Glomerular visceral epithelial cell (primary cell): Measurements from ENCODE around the gene TP53INP2.
"Not testable (repeated sequence)": the region's sequence is repeated elsewhere in the genome, so short reads cannot be mapped to it uniquely, and the experiment has no call there.

Source experiments
- DNase-seq: peaks from one replicate; pipeline ENCODE4 v3.0.0-alpha.2; 2016; ENCODE audit errors: extremely low spot score

Gene TP53INP2, protein sequence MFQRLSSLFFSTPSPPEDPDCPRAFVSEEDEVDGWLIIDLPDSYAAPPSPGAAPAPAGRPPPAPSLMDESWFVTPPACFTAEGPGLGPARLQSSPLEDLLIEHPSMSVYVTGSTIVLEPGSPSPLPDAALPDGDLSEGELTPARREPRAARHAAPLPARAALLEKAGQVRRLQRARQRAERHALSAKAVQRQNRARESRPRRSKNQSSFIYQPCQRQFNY

DNA sequence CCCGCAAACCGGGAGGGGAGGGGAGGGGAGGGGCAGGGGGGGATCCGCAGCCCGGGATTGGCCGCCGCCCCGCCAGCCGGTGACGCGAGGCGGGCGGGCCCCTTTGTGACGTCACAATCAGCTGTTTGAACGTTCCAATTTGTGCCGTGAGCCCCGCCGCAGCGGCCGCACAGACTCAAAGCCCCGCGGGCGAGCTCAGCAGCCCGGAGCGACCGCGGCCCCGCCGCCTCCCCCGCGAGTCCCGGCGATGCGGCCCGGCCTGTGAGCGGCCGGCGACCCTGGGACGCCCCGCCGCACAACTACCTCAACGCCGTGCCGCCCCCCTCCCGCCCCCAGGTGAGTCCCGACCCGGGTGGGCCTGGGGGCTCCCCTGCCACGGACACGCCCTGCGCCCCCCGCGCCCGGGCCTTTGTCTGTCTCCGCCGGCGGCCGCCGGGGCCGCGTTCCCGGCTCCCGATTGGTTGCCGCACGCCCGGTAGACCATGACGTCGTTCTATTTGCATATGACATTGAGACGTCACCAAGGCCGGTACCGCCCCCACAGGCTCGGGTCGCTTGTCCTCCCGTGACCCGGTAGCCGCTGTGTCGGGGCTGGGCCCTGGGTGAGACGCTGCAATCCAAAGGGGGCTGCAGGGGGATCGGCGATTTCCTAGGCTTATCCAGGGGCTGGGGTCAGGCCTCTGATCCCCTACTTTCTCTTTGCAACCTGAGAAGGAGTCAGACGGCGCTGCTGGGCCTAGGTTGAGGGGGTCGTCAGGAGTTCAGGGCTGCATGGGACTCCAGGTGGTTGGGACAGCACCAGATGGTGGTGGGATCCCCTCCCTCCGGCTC is at the start of gene TP53INP2:
TP53INP2 (plus strand) TSS at position 168 of the 831 bp plus-strand sequence. CDS start 4,396 bp downstream, outside the sequence.
- peak; percentile 83 for DNase-seq

DNA sequence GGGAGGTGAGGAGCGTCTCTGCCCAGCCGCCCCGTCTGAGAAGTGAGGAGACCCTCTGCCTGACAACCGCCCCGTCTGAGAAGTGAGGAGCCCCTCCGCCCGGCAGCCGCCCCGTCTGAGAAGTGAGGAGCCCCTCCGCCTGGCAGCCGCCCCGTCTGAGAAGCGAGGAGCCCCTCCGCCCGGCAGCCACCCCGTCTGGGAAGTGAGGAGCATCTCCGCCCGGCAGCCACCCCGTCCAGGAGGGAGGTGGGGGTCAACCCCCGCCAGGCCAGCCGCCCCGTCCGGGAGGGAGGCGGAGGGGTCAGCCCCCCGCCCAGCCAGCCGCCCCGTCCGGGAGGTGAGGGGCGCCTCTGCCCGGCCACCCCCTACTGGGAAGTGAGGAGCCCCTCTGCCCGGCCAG is 45.5 kb upstream of the TP53INP2 start:
- DNase-seq, result not testable (repeated sequence)

DNA sequence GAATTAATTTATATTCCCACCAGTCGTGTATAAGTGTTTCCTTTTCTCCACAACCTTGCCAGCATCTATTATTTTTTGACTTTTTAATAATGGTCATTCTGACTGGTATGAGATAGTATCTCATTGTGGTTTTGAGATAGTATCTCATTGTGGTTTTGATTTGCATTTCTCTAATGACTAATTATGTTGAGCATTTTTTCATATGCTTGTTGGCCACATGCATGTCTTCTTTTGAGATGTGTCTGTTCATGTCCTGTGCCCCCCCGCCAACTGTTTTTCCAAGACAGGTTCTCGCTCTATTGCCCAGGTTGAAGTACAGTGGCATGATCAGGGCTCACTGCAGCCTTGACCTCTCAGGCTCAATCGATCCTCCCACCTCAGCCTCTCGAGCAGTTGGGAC is 42.3 kb upstream of the TP53INP2 start:
- peak; percentile 15 for DNase-seq

DNA sequence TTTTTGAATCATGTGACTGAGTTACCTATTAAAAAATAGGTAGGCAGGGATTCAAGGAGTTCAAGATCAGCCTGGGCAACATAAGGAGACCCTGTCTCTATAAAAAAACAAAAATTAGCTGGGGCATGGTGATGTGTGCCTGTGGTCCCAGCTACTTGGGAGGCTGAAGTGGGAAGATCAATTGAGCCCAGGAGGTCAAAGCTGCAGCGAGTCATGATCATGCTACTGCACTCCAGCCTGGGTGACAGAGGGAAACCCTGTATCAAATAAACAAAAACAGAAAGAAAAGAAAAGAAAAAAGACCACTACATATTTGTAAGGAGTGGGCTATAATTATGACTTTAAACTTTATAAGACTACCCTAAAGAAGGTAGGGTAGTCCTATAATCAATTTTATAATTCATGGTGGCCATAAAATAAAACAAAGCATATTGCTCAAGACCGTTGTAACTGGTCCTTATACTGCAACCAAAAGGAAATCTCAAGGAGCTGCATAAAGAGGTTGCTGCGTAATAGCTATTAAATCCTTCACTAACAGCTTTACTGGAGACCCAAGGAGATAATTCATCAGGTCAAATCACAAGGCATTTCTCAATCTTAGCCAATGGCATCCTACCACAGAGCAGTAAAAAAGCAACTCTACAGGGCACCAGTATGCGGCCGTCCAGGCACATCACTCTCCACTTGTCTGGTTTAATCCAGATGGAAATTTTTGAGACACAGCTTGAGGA is 40.8 kb upstream of the TP53INP2 start:
- DNase-seq, result no peak

DNA sequence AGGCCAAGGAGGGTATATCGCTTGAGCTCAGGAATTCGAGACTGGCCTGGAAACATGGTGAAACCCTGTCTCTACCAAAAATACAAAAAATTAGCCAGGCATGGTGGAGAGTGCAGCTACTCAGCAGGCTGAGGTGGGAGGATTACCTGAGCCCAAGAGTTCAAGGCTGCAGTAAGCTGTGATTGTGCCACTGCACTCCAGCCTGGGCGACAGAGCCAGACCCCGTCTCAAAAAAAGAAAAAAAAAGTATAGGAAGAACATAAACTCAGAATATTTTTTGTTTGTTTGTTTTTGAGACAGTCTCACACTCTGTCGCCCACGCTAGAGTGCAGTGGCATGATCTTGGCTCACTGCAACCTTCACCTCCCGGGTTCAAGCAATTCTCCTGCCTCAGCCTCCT is 39.4 kb upstream of the TP53INP2 start:
- not testable (repeated sequence) for DNase-seq

DNA sequence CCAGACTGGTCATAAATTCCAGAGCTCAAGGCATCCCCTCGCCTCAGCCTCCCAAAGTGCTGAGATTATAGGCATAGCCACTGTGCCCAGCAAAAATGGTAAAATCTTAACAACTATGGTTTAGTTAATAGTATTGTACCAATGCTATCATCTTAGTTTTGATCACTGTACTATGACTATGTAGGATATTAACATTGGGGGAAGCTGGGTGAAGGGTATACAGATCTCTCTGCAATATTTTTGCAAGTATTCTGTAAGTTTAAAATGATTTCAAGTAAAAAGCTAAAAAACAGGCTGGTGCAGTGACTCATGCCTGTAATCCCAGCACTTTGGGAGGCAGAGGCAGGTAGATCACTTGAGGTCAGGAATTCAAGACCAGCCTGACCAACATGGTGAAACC is 35.0 kb upstream of the TP53INP2 start:
- no peak for DNase-seq

DNA sequence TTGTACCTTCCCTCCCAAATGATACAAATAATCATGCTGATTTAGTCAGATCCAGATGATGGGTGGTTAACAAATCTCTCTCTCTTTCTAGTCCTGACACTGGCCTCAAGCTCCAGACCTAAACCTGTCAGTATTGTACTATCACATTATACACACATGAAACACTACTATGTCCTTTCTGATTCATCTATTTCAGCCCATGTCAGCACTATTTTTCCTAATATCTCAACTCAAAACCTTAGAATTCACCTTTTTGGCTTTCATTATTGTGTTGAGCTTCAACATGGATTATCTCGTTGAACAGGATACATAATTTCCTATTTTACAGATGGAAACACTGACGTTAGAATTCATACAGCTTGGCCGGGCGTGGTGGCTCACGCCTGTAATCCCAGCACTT is 30.7 kb upstream of the TP53INP2 start:
- DNase-seq, result no peak

DNA sequence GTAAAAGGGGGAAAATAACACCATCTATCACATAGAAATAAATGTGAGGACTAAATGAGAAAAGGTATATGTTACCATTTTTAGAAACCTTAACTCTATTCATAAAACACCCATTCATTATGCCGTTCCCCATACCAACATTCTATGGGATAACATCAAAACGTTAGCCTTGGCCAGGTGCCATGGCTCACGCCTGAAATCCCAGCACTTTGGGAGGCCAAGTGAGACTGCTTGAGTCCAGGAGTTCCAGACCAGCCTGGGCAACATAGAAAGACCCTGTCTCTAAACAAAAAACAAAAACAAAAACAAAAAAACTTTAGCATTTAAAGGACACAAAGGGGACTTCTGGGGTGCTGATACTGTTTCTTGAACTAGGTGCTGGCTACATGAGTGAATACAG is 28.6 kb upstream of the TP53INP2 start:
- DNase-seq, result no peak

DNA sequence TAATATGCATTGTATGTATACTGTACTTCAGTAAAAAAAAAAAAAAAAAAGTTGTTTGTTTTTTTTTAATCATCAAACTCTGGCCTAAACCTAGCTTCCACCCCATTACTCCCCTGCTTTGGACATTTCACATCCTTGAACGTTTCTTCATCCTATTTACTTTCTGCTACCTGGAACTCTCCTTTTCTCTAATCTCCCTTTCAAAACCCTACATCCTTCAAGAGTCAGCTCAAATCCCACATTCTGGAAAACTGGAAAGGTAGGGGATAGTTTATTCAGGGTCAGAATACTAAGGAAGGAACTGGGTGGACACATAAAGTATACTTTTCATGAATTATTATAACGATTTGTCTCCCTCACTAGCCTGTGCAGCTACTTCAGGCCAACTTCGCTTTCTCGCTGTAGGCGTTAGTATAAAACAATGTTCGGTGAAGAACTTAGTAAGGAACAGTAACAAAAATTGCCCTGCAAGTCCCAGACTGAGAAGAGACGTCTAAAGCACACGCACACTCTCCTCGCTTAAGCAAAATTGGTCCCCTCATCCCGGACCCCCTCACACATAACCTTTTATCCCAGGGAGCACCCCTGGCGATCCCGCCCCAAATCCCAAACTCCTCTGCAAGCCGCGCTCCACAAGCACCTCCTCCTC is 28.0 kb upstream of the TP53INP2 start:
- DNase-seq, result no peak

DNA sequence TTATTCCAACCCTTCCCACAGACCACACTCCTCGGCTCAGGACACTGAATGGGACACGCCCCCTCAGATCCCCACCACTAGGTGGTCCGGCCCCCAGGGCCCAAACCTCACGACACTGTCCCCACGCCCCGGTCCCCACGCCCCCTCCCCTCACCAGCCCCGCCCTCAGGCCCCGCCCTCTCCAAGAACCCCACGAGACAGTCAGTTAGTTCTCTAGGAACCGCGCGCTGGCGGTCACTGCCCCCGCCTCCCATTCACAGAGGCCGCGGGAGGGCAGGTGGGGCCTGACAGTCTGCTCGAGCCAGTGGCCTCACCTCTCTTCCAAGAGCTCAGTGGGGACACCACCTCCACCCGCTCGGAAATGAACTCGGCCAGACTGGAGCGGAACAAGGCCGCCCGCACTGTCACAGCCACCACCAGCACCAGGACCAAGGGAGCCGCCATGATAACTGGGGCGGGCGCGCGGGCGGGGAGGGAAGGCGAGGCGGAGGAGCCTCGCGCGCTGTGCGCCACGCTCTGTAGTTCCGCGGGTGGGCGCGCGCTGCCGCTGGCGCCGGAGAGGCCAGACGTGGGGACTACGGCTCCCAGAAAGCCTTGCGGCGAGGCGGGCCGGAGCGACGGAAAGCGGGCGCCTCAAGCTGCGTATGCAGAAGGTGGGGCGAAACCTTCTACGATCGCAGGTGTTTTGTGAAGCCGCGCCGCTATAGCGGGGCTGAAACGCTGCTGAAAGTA is 27.3 kb upstream of the TP53INP2 start, which contains the start of gene PIGU:
PIGU (minus strand) TSS at position 451 of the 732 bp plus-strand sequence; CDS start at position 444, 7 bp downstream.
- peak; percentile 98 for DNase-seq

DNA sequence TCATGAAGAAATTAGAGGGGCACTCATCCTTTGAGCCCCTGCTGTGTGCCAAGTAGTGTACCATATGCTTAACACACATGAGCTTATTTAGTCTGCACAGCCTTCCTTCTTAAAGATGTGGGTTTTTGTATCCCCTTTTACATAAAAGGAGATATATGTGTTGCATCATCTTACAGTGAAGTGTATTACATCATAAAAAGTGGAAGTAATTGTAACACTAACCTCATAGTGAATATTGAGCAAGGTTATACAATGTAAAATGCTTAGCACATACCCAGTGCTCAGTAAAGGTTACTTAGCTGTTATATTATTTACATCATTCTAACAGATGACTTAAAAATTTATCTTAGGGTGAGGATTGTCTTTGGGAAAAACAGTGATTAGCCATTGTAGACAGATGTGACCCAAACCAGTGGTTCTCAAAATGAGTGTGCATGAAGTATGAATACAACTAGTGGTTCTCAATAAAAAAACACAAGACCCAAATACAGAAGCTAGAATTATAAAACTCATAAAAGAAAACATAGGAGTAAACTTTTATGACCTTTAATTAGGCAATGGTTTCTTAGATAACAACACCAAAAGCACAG is 23.5 kb upstream of the TP53INP2 start:
- DNase-seq, result no peak

DNA sequence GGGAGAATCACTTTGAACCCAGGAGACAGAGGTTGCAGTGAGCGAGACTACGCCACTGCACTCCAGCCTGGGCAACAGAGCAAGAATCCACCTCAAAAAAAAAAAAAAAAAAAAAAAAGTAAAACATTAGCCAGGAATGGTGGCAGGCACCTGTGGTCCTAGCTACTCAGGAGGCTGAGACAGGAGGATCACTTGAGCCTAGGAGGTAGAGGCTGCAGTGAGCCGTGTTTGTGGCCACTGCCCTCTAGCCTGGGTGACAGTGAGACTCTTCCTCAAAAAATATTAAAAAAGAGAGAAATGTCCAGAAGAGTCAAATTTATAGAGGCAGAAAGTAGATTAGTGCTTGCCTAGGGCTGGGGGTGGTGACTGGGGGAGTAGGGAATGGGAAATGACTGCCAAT is 20.5 kb upstream of the TP53INP2 start:
- no peak for DNase-seq

DNA sequence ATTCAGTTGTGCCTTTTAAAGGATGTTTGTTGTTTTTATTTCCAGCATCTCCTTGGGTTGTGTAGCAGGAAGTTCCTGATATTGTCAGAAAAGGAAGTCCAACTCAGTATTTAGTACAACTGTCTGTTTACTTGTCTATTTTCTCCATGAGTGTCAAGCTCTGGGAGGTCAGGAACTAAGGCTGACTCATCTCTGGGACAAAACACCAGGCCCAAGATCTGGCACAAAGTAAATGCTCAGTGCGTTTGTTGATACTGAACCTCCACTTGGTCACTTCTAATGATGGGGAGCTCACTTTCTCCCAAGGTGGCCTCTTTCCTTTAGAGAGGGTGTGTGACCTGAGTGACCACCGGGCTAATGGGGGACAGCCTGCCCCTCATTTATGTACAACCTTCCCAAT is 14.7 kb upstream of the TP53INP2 start:
- DNase-seq, result no peak

DNA sequence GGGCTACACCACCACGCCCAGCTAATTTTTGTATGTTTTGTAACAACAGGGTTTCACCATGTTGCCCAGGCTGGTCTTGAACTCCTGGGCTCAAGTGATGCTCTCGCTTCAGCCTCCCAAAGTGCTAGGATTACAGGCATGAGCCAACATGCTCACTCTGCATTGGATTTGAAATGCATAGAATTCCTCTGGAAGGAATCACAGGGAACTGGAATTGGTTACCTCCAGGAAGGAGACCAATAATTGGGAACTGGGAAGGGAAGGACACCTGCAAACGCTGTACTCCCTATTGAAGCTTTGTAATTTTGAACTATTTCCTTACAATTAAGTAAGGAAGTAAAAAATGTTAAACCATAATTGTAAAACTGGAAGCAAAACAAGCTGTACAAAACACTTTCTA is 12.3 kb upstream of the TP53INP2 start:
- DNase-seq, result no peak

DNA sequence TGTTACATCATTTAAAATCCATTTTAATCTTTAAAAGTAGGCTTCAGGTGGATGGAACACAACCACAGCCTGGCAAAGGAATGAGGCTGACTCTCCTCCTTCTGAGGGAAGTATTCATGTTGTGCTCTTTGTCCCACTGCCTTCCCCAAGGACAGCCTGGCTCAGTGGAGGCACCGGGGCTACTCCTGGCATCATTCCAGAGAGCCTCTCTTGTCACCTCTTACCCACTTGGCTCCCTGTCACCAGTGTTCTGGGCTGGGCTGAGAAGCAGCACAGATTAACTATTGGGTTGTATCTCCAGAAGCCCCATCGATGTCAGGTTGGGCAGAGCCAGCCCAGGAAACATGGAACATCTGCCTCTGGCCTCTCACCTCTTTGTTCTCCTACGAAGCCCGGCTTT is 10.7 kb upstream of the TP53INP2 start:
- no peak for DNase-seq

DNA sequence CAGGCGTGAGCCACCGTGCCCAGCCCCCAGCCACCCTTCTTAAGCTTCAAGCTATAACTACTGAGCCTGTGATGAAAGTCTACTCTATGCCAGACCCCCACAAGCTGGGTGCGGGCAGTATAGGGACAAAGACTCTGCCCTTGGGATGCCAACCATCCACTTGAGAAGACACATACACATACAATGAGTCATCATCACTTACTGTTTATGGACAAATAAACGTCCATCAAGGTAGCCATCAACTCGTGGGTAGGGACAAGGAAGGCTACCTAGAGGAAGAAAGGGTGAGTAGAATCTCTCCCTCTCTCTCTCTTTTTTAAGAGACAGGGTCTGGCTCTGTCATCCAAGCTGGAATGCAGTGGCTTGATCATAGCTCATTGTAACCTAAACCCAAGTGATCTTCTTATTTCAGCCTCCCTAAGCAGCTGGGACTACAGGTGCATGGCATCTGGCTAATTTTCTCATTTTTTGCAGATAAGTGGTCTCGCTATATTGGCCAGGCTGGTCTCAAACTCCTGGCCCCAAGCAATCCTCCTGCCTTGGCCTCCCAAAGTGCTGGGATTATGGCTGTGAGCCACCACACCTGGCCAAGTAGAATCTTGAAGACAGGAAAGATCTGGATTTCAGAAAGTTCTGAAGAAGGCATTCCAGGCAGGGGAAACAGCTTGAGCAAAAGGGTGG is 2.6 kb upstream of the TP53INP2 start:
- DNase-seq, result no peak

DNA sequence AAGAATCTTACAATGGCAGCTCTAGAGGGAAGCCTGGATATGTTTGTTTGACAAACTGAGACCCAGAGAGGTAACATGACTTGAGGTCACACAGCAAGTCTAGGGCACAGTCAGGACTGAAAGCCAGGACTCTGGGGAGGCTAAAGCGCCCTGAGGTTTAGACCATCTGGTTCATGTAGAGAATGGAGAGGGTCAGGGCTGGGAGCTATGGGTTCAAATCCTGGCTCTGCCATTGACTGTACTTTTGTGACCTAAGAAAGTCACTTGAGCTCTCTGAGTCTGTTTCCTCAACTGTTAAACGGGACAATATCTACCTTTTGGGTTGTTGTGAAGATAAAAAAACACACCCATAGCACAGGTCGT is 1.1 kb upstream of the TP53INP2 start:
- no peak for DNase-seq

DNA sequence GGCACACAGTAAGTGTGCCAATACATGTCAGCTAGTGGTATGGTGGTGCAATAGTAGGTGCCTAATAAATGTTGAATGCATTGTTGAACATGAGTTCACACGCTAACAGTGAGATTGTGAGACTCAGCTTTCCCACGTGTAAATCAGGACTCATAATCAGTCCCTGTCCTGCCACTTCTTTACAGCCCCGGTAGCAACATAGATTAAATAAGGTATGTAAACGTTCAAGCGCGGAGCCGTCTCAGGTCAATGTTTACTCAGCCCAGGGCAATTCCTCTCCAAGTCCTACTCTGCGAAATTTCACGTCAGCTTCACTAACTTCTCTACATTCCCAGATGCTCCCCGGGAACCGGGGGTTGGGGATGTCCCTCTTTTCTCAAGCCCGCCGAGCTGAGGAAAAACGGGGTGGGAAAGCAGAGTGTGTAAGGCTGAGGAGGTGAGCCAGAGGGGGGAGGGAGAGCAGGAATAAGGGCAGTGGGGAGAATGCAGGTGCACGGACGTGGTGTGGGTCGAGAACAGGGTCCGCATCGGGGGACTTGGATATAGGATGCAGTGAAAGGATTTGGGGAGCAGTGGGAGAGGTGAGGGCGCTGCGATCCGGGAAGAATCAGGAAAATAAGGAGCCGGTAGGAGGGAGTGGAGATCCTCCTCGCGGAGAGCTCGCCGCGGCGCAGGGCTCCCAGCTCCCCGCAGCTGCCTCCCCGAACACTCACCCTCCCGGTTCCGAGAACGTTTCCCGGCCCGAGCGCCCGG is 544 bp upstream of the TP53INP2 start:
- DNase-seq, result peak; percentile 29

DNA sequence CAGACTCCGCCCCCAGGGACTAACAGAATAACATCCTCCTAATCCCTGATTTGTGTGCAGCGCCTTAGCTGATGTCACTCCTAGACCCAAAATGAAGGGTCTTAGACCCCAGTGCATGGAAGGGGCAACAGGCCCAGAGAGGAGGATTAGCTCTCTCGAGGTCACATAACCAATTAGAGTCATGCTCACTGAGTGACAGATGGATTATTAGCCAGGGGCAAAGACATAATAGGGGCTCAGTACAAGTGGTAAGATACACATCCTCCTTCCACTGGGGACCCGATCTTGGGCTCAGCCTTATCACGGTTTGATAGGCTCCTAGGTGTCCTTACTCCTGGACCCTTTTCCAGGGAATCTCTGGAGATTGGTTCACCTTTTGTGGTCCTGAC is 858 bp downstream of the TP53INP2 start:
- DNase-seq, result no peak
